ENCODE results near the gene TYMP. TPM values are rescaled to one million over a fixed set of nuclear protein-coding genes. Genes with fewer than 3 reads are reported as not detected.

Gene TYMP, protein sequence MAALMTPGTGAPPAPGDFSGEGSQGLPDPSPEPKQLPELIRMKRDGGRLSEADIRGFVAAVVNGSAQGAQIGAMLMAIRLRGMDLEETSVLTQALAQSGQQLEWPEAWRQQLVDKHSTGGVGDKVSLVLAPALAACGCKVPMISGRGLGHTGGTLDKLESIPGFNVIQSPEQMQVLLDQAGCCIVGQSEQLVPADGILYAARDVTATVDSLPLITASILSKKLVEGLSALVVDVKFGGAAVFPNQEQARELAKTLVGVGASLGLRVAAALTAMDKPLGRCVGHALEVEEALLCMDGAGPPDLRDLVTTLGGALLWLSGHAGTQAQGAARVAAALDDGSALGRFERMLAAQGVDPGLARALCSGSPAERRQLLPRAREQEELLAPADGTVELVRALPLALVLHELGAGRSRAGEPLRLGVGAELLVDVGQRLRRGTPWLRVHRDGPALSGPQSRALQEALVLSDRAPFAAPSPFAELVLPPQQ
- 10 to 100 TPM; 18.5 to 55.1 (median 39.3) TPM for total RNA-seq

DNA sequence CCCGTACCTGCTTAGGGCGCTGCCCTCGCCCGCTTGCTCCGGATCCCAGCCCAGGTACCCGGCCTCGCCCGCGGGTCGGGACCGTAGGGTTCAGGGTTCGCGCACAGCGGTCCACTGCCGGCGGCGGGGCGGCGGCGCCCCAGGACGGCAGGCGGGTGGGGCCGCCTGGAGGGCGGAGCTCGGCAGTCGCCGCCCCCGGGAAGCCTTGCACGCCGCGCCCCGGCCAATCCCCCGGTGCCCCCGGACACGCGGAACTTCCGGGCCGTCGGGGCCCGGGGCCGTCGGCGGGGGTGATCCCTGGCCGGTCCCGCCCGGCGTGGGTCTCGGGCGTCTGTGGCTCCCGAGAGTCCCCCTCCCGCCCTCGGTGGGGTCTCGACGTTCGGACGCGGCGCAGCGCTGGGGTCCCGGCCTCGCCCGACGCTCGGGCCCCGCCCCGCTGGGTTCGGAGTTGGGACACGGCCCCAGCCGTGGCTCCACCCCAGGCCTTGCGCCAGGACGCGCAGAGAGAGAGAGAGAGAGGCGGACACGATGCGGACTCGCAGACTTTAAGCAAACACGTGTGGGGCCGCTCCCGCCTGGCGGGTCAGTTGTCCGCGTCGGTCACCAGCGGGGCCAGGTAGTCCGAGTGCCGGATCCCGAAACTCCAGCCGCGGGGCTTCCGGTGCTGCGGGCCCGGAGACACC, at the start of gene TYMP:
Gene TYMP (minus strand): TSS at position 116 of the 683 bp plus-strand sequence. CDS start 303 bp downstream, outside the sequence.
- peak within 1 kb of the TSS; percentile 25 to 90 (median 86) for H3K27ac ChIP-seq
- H3K4me1 ChIP-seq = peaks cover 0 to 70% (median 30%) of the 10 kb centered on the region in 3 donors
- no peaks in the 10 kb centered on the region for H3K36me3 ChIP-seq
- peak within 1 kb of the TSS; percentile 35 to 63 for H3K4me3 ChIP-seq
- peak; percentile 63 for TF ChIP-seq POLR2A (IDR thresholded peaks at IDR 0.05)
- TF ChIP-seq EP300 (IDR thresholded peaks at IDR 0.05) = no peak
- peak; percentile 66 for TF ChIP-seq POLR2AphosphoS5 (IDR thresholded peaks at IDR 0.05)
- ATAC-seq = peak; percentile 56
- no CpG with 5 or more reads among the region's 92 CpGs for WGBS, 2 donors (ENCODE audit: low coverage in 1 of 2)
- no peaks in the 10 kb centered on the region for H3K9me3 ChIP-seq
- peaks cover 61% of the 10 kb centered on the region for H3K27me3 ChIP-seq

DNA sequence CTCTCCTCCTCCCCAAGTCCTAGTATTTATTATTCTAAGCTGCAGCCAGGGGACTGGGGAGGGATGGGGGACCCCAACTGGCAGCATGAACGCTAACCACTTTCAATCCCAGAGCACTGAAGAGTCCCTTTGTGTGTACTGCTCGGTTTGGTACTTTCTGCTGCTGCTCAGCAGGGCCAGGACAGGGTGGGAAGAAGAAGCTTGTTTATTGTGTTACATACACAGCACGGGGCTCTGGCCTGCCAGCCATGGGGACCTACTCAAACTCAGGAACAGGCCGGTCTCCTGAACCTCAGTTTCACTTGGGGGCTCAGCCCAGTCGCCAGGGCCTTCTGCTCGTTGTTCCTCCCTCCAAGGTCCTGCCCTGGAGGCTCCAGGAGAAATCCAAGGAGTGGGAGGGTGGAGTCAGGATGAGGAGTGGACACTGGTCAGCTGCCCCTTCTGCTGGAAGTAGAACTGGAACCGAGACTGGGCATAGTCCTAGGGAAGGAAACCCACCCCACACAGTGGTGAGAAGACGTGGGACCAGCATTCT, 49.0 kb upstream of the TYMP start:
- H3K27ac ChIP-seq = peak overlapping the region in 3 of 4 donors; percentile 52 to 77 (median 70)
- peak overlapping the region in 1 of 2 donors; percentile 52 for H3K4me3 ChIP-seq
- no peak for ATAC-seq
- H3K4me1 ChIP-seq = peaks cover 0 to 49% (median 28%) of the 10 kb centered on the region in 3 donors
- 59 to 83% methylated on average over 1 to 2 of the region's 8 CpGs for WGBS, 2 donors (ENCODE audit: low coverage in 1 of 2)
- peaks cover 0 to 22% of the 10 kb centered on the region in 2 donors for H3K36me3 ChIP-seq
- peaks cover 4% of the 10 kb centered on the region for H3K27me3 ChIP-seq
- H3K9me3 ChIP-seq = no peaks in the 10 kb centered on the region
- TF ChIP-seq POLR2A (IDR thresholded peaks at IDR 0.05) (no peak), POLR2AphosphoS5 (IDR thresholded peaks at IDR 0.05) (no peak), EP300 (IDR thresholded peaks at IDR 0.05) (no peak)
- TF ChIP-seq, protein P1, sequence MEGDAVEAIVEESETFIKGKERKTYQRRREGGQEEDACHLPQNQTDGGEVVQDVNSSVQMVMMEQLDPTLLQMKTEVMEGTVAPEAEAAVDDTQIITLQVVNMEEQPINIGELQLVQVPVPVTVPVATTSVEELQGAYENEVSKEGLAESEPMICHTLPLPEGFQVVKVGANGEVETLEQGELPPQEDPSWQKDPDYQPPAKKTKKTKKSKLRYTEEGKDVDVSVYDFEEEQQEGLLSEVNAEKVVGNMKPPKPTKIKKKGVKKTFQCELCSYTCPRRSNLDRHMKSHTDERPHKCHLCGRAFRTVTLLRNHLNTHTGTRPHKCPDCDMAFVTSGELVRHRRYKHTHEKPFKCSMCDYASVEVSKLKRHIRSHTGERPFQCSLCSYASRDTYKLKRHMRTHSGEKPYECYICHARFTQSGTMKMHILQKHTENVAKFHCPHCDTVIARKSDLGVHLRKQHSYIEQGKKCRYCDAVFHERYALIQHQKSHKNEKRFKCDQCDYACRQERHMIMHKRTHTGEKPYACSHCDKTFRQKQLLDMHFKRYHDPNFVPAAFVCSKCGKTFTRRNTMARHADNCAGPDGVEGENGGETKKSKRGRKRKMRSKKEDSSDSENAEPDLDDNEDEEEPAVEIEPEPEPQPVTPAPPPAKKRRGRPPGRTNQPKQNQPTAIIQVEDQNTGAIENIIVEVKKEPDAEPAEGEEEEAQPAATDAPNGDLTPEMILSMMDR (IDR thresholded peaks at IDR 0.05) = no peak

DNA sequence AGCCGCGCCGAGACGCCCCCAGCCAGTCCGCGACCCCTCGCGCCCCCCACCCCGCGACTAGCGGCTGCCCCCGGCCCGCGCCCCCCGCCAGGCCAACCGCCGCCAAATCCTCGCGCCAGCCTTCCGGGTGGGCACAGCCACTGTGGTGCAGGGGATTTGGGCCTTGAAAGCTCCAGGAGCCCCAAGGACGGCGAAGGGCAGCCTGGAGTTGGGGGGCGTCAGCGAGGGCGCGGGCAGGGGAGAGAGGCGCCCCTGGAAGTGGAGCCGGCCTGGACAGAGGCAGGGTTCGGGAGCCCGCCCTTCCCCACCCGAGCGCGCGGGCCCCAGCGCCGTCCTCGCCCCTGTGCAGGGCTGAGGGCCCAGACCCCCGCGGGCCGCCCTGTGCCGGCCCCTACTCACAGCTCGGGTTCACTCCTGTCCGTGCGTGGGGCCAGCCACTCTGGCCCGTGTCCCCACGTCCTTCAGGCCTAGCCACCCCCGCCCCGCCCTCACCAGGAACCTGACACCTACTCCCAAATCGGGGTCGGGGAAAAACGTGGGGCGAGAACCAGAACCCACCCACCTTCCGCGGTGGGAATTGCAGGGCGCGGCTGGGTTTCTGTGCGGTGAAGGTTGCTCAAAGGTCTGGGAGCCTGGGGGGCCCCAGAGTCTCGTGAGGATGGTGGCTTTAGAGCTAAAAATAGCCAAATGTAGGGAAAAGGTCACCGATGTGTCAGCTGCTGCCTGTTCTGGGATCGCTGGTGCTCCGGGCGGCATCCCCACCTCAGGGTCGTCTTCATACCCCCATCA, 48.4 kb upstream of the TYMP start, which contains the start of gene CPT1B:
Gene CPT1B (minus strand): TSS at position 441 of the 789 bp plus-strand sequence. CDS start 512 bp downstream, outside the sequence.
- Histone ChIP-seq H3K4me1 (peaks cover 0 to 42% (median 22%) of the 10 kb centered on the region in 3 donors), H3K27ac (peak within 1 kb of the TSS in 3 of 4 donors; percentile 52 to 77 (median 70)), H3K36me3 (peaks cover 0 to 28% of the 10 kb centered on the region in 2 donors), H3K9me3 (no peaks in the 10 kb centered on the region), H3K4me3 (peak within 1 kb of the TSS in 1 of 2 donors; percentile 52), H3K27me3 (peaks cover 4% of the 10 kb centered on the region)
- no peak for TF ChIP-seq EP300 (IDR thresholded peaks at IDR 0.05)
- TF ChIP-seq POLR2AphosphoS5 (IDR thresholded peaks at IDR 0.05) = no peak
- TF ChIP-seq, protein P1 (IDR thresholded peaks at IDR 0.05) = no peak
- 26% methylated on average over 4 of the region's 63 CpGs; no CpG with 5 or more reads in 1 of the 2 donors for WGBS, 2 donors (ENCODE audit: low coverage in 1 of 2)
- no peak for ATAC-seq

DNA sequence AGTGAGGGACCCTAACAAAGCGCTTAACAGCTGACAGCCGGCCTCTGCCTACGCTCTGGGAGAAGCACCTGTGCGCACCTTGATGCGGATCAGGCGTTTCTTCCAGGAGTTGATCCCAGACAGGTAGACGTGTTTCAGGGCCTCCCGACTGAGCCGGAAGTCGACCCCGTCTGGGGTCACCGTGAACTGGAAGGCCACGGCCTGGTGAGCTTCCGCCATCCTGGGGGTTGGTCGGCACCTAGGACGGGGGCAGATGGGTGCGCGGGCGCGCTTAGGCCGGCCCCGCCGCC, 47.8 kb upstream of the TYMP start:
- TF ChIP-seq POLR2AphosphoS5 (IDR thresholded peaks at IDR 0.05) (no peak), POLR2A (IDR thresholded peaks at IDR 0.05) (no peak), EP300 (IDR thresholded peaks at IDR 0.05) (no peak)
- TF ChIP-seq, protein P1 (IDR thresholded peaks at IDR 0.05) = no peak
- H3K4me1 ChIP-seq = peaks cover 0 to 42% (median 22%) of the 10 kb centered on the region in 3 donors
- peaks cover 4% of the 10 kb centered on the region for H3K27me3 ChIP-seq
- H3K27ac ChIP-seq = peak overlapping the region in 2 of 4 donors; percentile 52 to 77
- H3K36me3 ChIP-seq = peaks cover 0 to 34% of the 10 kb centered on the region in 2 donors
- H3K4me3 ChIP-seq = peak overlapping the region in 1 of 2 donors; percentile 52
- no peaks in the 10 kb centered on the region for H3K9me3 ChIP-seq
- WGBS, 2 donors (ENCODE audit: low coverage in 1 of 2) = 36% methylated on average over 5 of the region's 23 CpGs; no CpG with 5 or more reads in 1 of the 2 donors
- no peak for ATAC-seq
